ENCODE measurements around the gene MCOLN1. TPM values are rescaled to one million over a fixed set of nuclear protein-coding genes. Genes with fewer than 3 reads are reported as not detected.

The MCOLN1 gene
- total RNA-seq, 2 donors from 2014 or later = 10.6 to 11.9 TPM

- 68 to 77% methylated on average over 13 to 19 of the region's 25 CpGs for WGBS, 2 donors
- TF ChIP-seq POLR2A (IDR thresholded peaks at IDR 0.05) (no peak), CTCF (IDR thresholded peaks at IDR 0.05) (no peak)
- ATAC-seq (no peak), DNase-seq (peak in 1 of 4 donors; percentile 43)
- H3K36me3 ChIP-seq (replicated peaks in 1 of 2; ENCODE audit: insufficient read depth in 1 of 2, low read depth in 2 of 2) = peaks cover 0 to 2% of the 10 kb centered on the region in 2 donors
- intact Hi-C loops (cut with DNase I) = no loop called here
- no peak overlapping the region for H3K27ac ChIP-seq
- no peak overlapping the region for H3K4me3 ChIP-seq
- H3K27me3 ChIP-seq = no peaks in the 10 kb centered on the region
- H3K4me1 ChIP-seq = peaks cover 13% of the 10 kb centered on the region
- H3K9me3 ChIP-seq = no peaks in the 10 kb centered on the region
Measured at GRCh38 chr19:7527516-7528191, 5.2 kb downstream of the MCOLN1 start.

- intact Hi-C loops (cut with DNase I) = no loop called here
- Histone ChIP-seq H3K9me3 (no peaks in the 10 kb centered on the region), H3K27me3 (no peaks in the 10 kb centered on the region), H3K27ac (no peak overlapping the region), H3K36me3 (replicated peaks in 1 of 2; ENCODE audit: insufficient read depth in 1 of 2, low read depth in 2 of 2) (peaks cover 0 to 2% of the 10 kb centered on the region in 2 donors), H3K4me1 (peaks cover 11% of the 10 kb centered on the region), H3K4me3 (no peak overlapping the region)
- DNase-seq (no peak), ATAC-seq (no peak)
- WGBS, 2 donors = 92 to 100% methylated on average over 1 to 7 of the region's 7 CpGs
- TF ChIP-seq POLR2A (IDR thresholded peaks at IDR 0.05) = no peak
- no peak for TF ChIP-seq CTCF (IDR thresholded peaks at IDR 0.05)
Measured at GRCh38 chr19:7528192-7528519, 5.7 kb downstream of the MCOLN1 start.

GRCh38 chr19:7528522-7529245, 6.3 kb downstream of the MCOLN1 start:
- Histone ChIP-seq H3K9me3 (no peaks in the 10 kb centered on the region), H3K4me3 (no peak overlapping the region), H3K4me1 (peaks cover 11% of the 10 kb centered on the region), H3K27ac (no peak overlapping the region), H3K27me3 (no peaks in the 10 kb centered on the region), H3K36me3 (replicated peaks in 1 of 2; ENCODE audit: insufficient read depth in 1 of 2, low read depth in 2 of 2) (peaks cover 0 to 2% of the 10 kb centered on the region in 2 donors)
- no peak for DNase-seq
- WGBS, 2 donors = 93 to 96% methylated on average over 21 to 25 of the region's 32 CpGs
- TF ChIP-seq CTCF (IDR thresholded peaks at IDR 0.05) (no peak), POLR2A (IDR thresholded peaks at IDR 0.05) (no peak)
- no peak for ATAC-seq
- intact Hi-C loops (cut with DNase I) = no loop called here

GRCh38 chr19:7529246-7529600, 6.8 kb downstream of the MCOLN1 start:
- H3K27me3 ChIP-seq = no peaks in the 10 kb centered on the region
- no peak overlapping the region for H3K27ac ChIP-seq
- ATAC-seq = no peak
- no peak overlapping the region for H3K4me3 ChIP-seq
- H3K36me3 ChIP-seq (replicated peaks in 1 of 2; ENCODE audit: insufficient read depth in 1 of 2, low read depth in 2 of 2) = peaks cover 0 to 2% of the 10 kb centered on the region in 2 donors
- peaks cover 8% of the 10 kb centered on the region for H3K4me1 ChIP-seq
- intact Hi-C loops (cut with DNase I) = no loop called here
- DNase-seq = no peak
- no peaks in the 10 kb centered on the region for H3K9me3 ChIP-seq
- 82 to 84% methylated on average over 6 to 14 of the region's 15 CpGs for WGBS, 2 donors
- no peak for TF ChIP-seq CTCF (IDR thresholded peaks at IDR 0.05)
- TF ChIP-seq POLR2A (IDR thresholded peaks at IDR 0.05) = no peak
